GM19099 (cell line): ENCODE results near the gene LGALS14.

ENCODE experiments used
- POLR2A ChIP-seq: IDR thresholded peaks from 3 replicates; pipeline ENCODE4 v1.6.1; 2011; ENCODE audit warnings: low read depth; ENCODE audit not compliant: insufficient read length; ENCODE audit errors: extremely low read depth

LGALS14 gene

GRCh38 chr19:39733841-39734240 lies 29.6 kb downstream of the LGALS14 start:
- no peak for TF ChIP-seq POLR2A

DNA sequence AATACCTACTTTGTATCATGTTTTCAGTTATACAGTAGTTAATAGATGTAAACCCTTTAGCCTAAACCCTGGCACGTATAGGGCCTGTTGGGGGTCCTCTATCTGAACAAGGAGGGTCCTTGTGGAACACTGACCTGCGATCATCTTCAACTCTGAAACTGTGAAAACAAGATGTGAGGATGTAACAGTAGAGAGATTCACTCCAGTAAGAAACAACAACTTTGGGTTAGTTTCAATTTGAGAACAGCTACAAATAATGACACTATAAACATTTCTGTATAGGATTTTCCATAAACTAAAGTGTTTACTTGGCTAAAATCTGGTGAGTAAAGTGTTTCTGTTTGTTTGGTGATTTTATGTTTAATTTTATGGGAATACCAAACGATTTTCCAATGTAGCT lies 31.4 kb downstream of the LGALS14 start:
- no peak for TF ChIP-seq POLR2A

- TF ChIP-seq POLR2A: no peak
These were observed 31.8 kb downstream of the LGALS14 start for GRCh38 chr19:39736088-39736487.

GRCh38 chr19:39737351-39737750 lies 33.1 kb downstream of the LGALS14 start:
- no peak for TF ChIP-seq POLR2A

GRCh38 chr19:39737891-39738290 lies 33.6 kb downstream of the LGALS14 start, which contains the start of gene CLC:
Gene CLC, minus strand, starts transcription at chr19:39738029. Its CDS starts 77 bp downstream, at chr19:39737952.
- no peak for TF ChIP-seq POLR2A

DNA sequence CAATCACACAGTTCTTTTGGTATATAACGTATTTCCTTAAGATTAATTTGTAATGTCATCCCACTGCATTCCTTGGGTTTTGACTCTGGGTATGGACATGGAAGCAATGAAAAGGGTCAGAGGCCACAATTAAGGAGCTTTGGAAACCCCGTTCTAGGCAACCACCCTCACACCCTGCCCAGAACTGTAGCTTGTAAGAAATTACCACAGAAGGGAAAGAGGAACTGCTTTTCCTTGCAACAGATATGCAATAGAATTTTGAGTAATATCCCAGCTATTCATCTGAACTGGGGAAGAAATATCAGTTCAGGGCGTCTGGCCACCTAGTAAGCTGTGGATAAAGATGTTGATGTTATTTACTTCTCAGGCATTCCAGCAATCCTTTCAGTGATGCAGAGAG lies 34.5 kb downstream of the LGALS14 start:
- TF ChIP-seq POLR2A: no peak

GRCh38 chr19:39740395-39740794 lies 36.1 kb downstream of the LGALS14 start:
- TF ChIP-seq POLR2A: no peak

- TF ChIP-seq POLR2A: no peak
These were observed 41.4 kb downstream of the LGALS14 start for GRCh38 chr19:39745643-39746042.

- TF ChIP-seq POLR2A: no peak
These were observed 42.7 kb downstream of the LGALS14 start for GRCh38 chr19:39746836-39747529.

GRCh38 chr19:39749981-39750380 lies 45.7 kb downstream of the LGALS14 start:
- TF ChIP-seq POLR2A: no peak

GRCh38 chr19:39752390-39752789 lies 48.1 kb downstream of the LGALS14 start:
- TF ChIP-seq POLR2A: no peak

GRCh38 chr19:39752795-39753194 lies 48.5 kb downstream of the LGALS14 start:
- no peak for TF ChIP-seq POLR2A

DNA sequence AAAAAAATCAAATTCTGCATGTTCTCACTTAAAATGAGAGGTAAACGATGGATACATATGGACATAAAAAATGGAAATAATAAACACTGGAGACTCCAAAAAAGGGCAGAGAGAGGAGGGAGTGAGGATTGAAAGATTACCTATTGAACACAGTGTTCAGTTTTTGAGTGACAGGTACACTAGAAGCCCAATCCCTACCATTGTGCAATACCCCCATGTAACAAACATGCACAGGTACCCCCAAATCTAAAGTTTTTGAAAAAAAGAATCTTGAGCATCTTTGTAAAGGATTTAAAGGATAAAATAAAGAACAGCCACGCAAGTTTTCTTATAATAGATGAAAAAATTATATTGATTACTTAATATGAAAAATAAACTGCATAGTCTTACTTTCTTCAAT lies 50.3 kb downstream of the LGALS14 start:
- no peak for TF ChIP-seq POLR2A

- TF ChIP-seq POLR2A: no peak
These were observed 50.7 kb downstream of the LGALS14 start for GRCh38 chr19:39754971-39755370.
